HepG2 (cell line): ENCODE measurements around the gene RSPH9. TPM values are rescaled to one million over a fixed set of nuclear protein-coding genes. Genes with fewer than 3 reads are reported as not detected.

Experiments
- ARNT2 ChIP-seq: sonication (generic); formaldehyde crosslinking; IDR thresholded peaks from 2 replicates; pipeline ENCODE4 v1.8.0; 2022; ENCODE audit warnings: mild to moderate bottlenecking, low read depth, missing genetic modification reagents, moderate library complexity
- CBFB ChIP-seq: sonication (generic); formaldehyde crosslinking; IDR thresholded peaks from 2 replicates; pipeline ENCODE4 v1.4.0; 2020; ENCODE audit warnings: missing genetic modification reagents
- EP300 ChIP-seq, 3 experiments: sonication (generic) in 1 of 3; formaldehyde crosslinking in 1 of 3; IDR thresholded peaks; 2 replicates each; pipeline versions ENCODE4 v1.5.1 to v1.6.1; 2011 to 2020; ENCODE audit warnings: low read depth in 2 of 3, low read length in 2 of 3, borderline replicate concordance in 1 of 3, improper control_type of control experiment in 1 of 3, mild to moderate bottlenecking in 1 of 3, missing genetic modification reagents in 1 of 3, moderate library complexity in 1 of 3
- FOXC1 ChIP-seq: sonication (generic); formaldehyde crosslinking; IDR thresholded peaks from 2 replicates; pipeline ENCODE4 v1.8.0; 2022; ENCODE audit warnings: mild to moderate bottlenecking, missing genetic modification reagents, borderline replicate concordance
- IRF2 ChIP-seq: IDR thresholded peaks from 2 replicates; pipeline ENCODE4 v1.6.1; 2018; ENCODE audit warnings: missing genetic modification reagents, missing compliant biosample characterization
- KDM1A ChIP-seq: IDR thresholded peaks from 2 replicates; pipeline ENCODE4 v1.6.1; 2016; ENCODE audit warnings: missing compliant biosample characterization
- NFKBIZ ChIP-seq: IDR thresholded peaks from 2 replicates; pipeline ENCODE4 v1.6.1; 2018; ENCODE audit warnings: missing genetic modification reagents, missing compliant biosample characterization
- NR3C1 ChIP-seq: sonication (generic); formaldehyde crosslinking; IDR thresholded peaks from 2 replicates; pipeline ENCODE4 v1.4.0; 2020; ENCODE audit warnings: missing genetic modification reagents
- SAFB2 ChIP-seq: sonication (generic); formaldehyde crosslinking; IDR thresholded peaks from 2 replicates; pipeline ENCODE4 v1.5.1; 2020; ENCODE audit warnings: missing genetic modification reagents, low read depth, mild to moderate bottlenecking, borderline replicate concordance
- TP53 ChIP-seq: sonication (generic); formaldehyde crosslinking; conservative IDR thresholded peaks from 2 replicates; pipeline ENCODE4 v1.4.0; 2020; ENCODE audit warnings: missing genetic modification reagents
- ZNF382 ChIP-seq: sonication (generic); formaldehyde crosslinking; IDR thresholded peaks from 2 replicates; pipeline ENCODE4 v1.5.0; 2020; ENCODE audit warnings: missing genetic modification reagents, mild to moderate bottlenecking, borderline replicate concordance
- ZNF460 ChIP-seq: sonication (generic); formaldehyde crosslinking; IDR thresholded peaks from 2 replicates; pipeline ENCODE4 v1.5.1; 2020; ENCODE audit warnings: missing genetic modification reagents, mild to moderate bottlenecking, borderline replicate concordance
- ZNF747 ChIP-seq: sonication (generic); formaldehyde crosslinking; IDR thresholded peaks from 2 replicates; pipeline ENCODE4 v1.8.1; 2023; ENCODE audit warnings: missing genetic modification reagents, mild to moderate bottlenecking, borderline replicate concordance
- ZNF83 ChIP-seq: sonication (generic); formaldehyde crosslinking; IDR thresholded peaks from 2 replicates; pipeline ENCODE4 v1.4.0; 2020; ENCODE audit warnings: missing genetic modification reagents, mild to moderate bottlenecking, borderline replicate concordance
- ZNF841 ChIP-seq: sonication (generic); formaldehyde crosslinking; IDR thresholded peaks from 2 replicates; pipeline ENCODE4 v1.8.1; 2023; ENCODE audit warnings: missing genetic modification reagents, borderline replicate concordance
- polyA plus RNA-seq, 8 experiments: library from polyadenylated mRNA; depleted of rRNA in 3 of 8; stranded (reverse) in 7 of 8; unstranded in 1 of 8; fragments of >200 nt; fragmentation: Illumina TruSeq in 4 of 8; extraction: Trizol in 4 of 8; gene quantifications; 2 replicates each; pipeline versions ENCODE4 v1.2.1 to v1.2.3, GENCODE V29; 2011 to 2016; ENCODE audit warnings: low read depth in 4 of 8, missing spikeins in 1 of 8, mixed read lengths in 1 of 8; ENCODE audit not compliant: insufficient read depth in 1 of 8
- total RNA-seq, 5 experiments: library from RNA; depleted of rRNA; stranded (reverse); fragments of >200 nt; fragmentation: Illumina TruSeq; extraction: Trizol; gene quantifications; 2 replicates each; pipeline ENCODE4 v1.2.3, GENCODE V29; 2016; ENCODE audit warnings: low read depth in 1 of 5
- TF ChIP-seq, protein P1 (sequence below): sonication (generic); formaldehyde crosslinking; IDR thresholded peaks from 2 replicates; pipeline ENCODE4 v1.8.0; 2022; ENCODE audit warnings: missing genetic modification reagents, mild to moderate bottlenecking, borderline replicate concordance
- TF ChIP-seq, protein P2 (sequence below): sonication (generic); formaldehyde crosslinking; IDR thresholded peaks from 2 replicates; pipeline ENCODE4 v1.9.0; 2021; ENCODE audit warnings: mild to moderate bottlenecking, missing genetic modification reagents
- TF ChIP-seq, protein P3 (sequence below): sonication (generic); formaldehyde crosslinking; IDR thresholded peaks from 2 replicates; pipeline ENCODE4 v1.5.0; 2020; ENCODE audit warnings: missing genetic modification reagents

RSPH9 gene
- total and polyA plus RNA-seq, 2 of the 13 experiments (the other 11 are each of a cell fraction or from before 2014, with no cell fraction given): 0.04 TPM; not detected in 1

DNA sequence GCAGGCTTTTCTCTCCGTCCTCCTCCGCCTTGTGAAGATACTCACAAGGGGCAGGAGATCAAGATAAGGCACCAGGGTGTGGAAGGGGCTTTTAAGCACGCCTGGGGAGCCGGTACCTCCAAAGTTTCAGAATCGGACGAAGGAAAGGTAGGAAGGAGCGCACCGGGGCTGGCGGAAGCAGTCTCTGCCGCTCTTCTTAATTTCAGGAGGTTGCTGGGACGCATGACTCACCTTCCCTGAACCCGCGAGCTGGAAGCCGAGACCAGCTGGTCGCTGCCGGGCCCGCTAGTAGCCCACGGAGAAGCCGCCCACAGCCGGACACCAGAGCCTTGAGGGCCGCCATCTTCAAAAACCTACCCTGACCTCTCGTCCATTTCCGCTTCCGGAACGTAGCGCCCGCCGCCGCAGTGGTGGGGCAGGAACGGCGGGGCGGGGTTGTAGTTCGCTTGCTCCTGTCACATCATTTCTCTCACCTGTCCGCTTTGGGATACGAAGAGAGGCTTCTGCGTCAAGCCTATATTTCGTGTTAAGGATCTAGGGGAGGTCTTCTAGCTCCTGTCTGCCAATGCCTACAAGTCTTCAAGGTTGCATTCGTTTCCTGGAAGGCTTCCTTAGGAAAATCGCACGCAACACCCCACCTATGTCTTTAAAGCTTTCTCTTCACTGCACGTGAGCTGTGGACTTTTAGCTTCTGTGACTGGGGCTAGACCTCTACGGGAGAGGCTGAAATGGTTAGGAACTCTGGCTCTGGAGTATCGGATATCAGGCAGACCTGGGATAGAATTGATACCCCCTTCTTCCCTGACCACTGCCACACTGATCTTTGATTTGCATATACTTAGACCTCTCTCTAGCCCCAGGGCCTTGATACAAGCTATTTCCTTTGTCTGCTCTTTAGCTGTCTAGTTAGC, 42.9 kb downstream of the RSPH9 start, which contains the start of gene MRPS18A (continued):
- TF ChIP-seq, protein P1, sequence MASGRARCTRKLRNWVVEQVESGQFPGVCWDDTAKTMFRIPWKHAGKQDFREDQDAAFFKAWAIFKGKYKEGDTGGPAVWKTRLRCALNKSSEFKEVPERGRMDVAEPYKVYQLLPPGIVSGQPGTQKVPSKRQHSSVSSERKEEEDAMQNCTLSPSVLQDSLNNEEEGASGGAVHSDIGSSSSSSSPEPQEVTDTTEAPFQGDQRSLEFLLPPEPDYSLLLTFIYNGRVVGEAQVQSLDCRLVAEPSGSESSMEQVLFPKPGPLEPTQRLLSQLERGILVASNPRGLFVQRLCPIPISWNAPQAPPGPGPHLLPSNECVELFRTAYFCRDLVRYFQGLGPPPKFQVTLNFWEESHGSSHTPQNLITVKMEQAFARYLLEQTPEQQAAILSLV: peak; percentile 28; the same call in 1 of the 2 replicates
- TF ChIP-seq ARNT2 (CRISPR knock-in tag): 0 out of 2 replicates have a peak, but pooled peaks have one; percentile 58
- TF ChIP-seq, protein P2, sequence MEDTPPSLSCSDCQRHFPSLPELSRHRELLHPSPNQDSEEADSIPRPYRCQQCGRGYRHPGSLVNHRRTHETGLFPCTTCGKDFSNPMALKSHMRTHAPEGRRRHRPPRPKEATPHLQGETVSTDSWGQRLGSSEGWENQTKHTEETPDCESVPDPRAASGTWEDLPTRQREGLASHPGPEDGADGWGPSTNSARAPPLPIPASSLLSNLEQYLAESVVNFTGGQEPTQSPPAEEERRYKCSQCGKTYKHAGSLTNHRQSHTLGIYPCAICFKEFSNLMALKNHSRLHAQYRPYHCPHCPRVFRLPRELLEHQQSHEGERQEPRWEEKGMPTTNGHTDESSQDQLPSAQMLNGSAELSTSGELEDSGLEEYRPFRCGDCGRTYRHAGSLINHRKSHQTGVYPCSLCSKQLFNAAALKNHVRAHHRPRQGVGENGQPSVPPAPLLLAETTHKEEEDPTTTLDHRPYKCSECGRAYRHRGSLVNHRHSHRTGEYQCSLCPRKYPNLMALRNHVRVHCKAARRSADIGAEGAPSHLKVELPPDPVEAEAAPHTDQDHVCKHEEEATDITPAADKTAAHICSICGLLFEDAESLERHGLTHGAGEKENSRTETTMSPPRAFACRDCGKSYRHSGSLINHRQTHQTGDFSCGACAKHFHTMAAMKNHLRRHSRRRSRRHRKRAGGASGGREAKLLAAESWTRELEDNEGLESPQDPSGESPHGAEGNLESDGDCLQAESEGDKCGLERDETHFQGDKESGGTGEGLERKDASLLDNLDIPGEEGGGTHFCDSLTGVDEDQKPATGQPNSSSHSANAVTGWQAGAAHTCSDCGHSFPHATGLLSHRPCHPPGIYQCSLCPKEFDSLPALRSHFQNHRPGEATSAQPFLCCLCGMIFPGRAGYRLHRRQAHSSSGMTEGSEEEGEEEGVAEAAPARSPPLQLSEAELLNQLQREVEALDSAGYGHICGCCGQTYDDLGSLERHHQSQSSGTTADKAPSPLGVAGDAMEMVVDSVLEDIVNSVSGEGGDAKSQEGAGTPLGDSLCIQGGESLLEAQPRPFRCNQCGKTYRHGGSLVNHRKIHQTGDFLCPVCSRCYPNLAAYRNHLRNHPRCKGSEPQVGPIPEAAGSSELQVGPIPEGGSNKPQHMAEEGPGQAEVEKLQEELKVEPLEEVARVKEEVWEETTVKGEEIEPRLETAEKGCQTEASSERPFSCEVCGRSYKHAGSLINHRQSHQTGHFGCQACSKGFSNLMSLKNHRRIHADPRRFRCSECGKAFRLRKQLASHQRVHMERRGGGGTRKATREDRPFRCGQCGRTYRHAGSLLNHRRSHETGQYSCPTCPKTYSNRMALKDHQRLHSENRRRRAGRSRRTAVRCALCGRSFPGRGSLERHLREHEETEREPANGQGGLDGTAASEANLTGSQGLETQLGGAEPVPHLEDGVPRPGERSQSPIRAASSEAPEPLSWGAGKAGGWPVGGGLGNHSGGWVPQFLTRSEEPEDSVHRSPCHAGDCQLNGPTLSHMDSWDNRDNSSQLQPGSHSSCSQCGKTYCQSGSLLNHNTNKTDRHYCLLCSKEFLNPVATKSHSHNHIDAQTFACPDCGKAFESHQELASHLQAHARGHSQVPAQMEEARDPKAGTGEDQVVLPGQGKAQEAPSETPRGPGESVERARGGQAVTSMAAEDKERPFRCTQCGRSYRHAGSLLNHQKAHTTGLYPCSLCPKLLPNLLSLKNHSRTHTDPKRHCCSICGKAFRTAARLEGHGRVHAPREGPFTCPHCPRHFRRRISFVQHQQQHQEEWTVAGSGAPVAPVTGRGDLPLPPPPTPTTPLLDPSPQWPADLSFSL: no peak
- TF ChIP-seq ZNF747 (CRISPR knock-in tag): no peak
- peak; percentile 84; the same call in 1 of the 2 replicates for TF ChIP-seq IRF2 (CRISPR knock-in tag)
- TF ChIP-seq NFKBIZ (CRISPR knock-in tag): peak; percentile 67; the same call in 1 of the 2 replicates
- no peak; the same call in 1 of the 2 replicates for TF ChIP-seq CBFB
- no peak for TF ChIP-seq ZNF382 (CRISPR knock-in tag)
- TF ChIP-seq TP53: no peak
- TF ChIP-seq EP300 (IDR thresholded peaks at IDR 0.05; ENCODE audit: low read depth in 2 of 2, low read length in 2 of 2): no peak; a peak in 1 of 4 replicates
- no peak for TF ChIP-seq EP300 (CRISPR knock-in tag; IDR thresholded peaks at IDR 0.05; ENCODE audit: borderline replicate concordance)
- TF ChIP-seq NR3C1 (CRISPR knock-in tag): no peak
- no peak for TF ChIP-seq ZNF460
- TF ChIP-seq FOXC1 (CRISPR knock-in tag): no peak; the same call in 1 of the 2 replicates
- TF ChIP-seq, protein P3, sequence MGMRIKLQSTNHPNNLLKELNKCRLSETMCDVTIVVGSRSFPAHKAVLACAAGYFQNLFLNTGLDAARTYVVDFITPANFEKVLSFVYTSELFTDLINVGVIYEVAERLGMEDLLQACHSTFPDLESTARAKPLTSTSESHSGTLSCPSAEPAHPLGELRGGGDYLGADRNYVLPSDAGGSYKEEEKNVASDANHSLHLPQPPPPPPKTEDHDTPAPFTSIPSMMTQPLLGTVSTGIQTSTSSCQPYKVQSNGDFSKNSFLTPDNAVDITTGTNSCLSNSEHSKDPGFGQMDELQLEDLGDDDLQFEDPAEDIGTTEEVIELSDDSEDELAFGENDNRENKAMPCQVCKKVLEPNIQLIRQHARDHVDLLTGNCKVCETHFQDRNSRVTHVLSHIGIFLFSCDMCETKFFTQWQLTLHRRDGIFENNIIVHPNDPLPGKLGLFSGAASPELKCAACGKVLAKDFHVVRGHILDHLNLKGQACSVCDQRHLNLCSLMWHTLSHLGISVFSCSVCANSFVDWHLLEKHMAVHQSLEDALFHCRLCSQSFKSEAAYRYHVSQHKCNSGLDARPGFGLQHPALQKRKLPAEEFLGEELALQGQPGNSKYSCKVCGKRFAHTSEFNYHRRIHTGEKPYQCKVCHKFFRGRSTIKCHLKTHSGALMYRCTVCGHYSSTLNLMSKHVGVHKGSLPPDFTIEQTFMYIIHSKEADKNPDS (CRISPR knock-in tag): no peak
- TF ChIP-seq KDM1A (CRISPR knock-in tag): no peak
- TF ChIP-seq ZNF83 (CRISPR knock-in tag): 0 out of 2 replicates have a peak, but pooled peaks have one; percentile 17
- TF ChIP-seq SAFB2 (CRISPR knock-in tag): no peak
- no peak for TF ChIP-seq ZNF841
